ENCODE measurements around the gene RRBP1. TPM values are rescaled to one million over a fixed set of nuclear protein-coding genes. Genes with fewer than 3 reads are reported as not detected.

Gene RRBP1
- total RNA-seq, 4 donors from 2014 or later, result 76.5 to 162 (median 83.9) TPM

DNA sequence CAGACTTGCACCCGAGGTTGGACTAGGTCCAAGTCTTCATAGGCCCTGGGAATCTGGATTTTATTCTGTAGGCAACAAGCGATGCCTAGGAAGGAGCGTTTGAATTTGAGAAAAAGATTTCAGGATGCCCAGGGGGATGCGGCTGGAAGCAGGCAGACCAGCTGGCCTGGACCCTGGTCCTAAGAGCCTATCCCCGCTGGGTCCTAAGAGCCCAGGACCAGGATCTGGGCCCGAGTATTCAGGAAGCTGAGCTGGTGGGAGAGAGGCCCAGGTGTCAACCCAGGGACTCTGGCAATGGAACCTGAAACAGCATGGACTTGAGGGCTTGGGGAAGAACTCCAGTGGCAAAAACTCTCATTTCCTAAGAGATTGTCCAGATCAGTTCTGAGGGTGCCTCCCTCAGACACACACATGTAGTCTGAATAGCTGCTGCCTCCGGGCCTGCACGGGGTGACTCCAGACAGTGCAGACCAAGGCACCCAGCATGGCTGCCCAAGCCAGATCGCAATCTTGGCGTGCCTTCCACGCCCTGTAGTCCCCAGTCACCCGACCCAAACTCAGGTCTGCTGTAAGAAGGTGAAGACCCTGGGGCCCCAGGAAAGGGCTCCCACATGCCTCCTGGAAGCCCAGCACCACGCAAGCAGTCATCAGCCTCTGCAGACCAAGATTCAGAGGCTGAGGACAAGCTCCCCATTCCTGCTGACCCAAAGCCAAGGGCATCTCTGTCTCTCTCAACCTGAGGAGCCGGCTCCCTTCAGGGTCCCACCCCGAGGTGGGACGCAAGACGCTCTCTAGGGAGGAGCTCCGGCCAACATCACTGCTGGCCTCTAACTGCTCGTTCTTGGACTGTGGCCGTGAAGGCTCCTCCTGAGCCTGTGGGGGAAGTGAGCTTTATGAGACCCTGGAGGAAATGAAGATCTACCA, 34.4 kb downstream of the RRBP1 start:
- Histone ChIP-seq H3K9me3 (no peaks in the 10 kb centered on the region), H3K27ac (peak overlapping the region in 3 of 4 donors; percentile 10 to 79 (median 70)), H3K36me3 (peaks cover 0 to 6% (median 0%) of the 10 kb centered on the region in 3 donors), H3K27me3 (no peaks in the 10 kb centered on the region), H3K4me1 (peaks cover 0 to 93% (median 58%) of the 10 kb centered on the region in 4 donors), H3K4me3 (no peak overlapping the region)
- WGBS, 2 donors, result 72 to 76% methylated on average over 14 to 19 of the region's 20 CpGs
- no peak for TF ChIP-seq POLR2A (IDR thresholded peaks at IDR 0.05)
- TF ChIP-seq EP300 (IDR thresholded peaks at IDR 0.05), result no peak
- TF ChIP-seq CTCF (IDR thresholded peaks at IDR 0.05), result no peak
- no peak for DNase-seq (ENCODE audit: low spot score in 2 of 2)

DNA sequence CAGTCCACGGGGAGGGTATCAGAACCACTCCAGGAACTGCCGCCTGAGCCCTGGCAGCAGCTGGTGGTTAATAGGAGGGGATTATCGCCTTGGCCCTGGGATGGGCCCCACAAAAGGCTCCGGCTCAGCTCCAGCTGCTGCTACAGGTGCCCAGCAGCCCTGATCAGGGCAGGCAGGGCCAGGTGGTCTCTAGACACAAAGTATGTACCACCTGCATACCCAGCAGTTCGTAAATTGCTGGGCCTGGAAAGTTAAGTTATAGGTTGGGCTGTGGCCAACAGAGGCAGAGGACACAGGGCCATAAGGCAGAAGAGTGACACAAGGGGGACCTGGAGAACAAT, 35.1 kb downstream of the RRBP1 start:
- peak overlapping the region in 1 of 4 donors; percentile 70 for H3K27ac ChIP-seq
- DNase-seq (ENCODE audit: low spot score in 2 of 2), result no peak
- H3K27me3 ChIP-seq, result no peaks in the 10 kb centered on the region
- no peak overlapping the region for H3K4me3 ChIP-seq
- H3K36me3 ChIP-seq, result peaks cover 0 to 13% (median 0%) of the 10 kb centered on the region in 3 donors
- TF ChIP-seq POLR2A (IDR thresholded peaks at IDR 0.05), result no peak
- no peak for TF ChIP-seq CTCF (IDR thresholded peaks at IDR 0.05)
- TF ChIP-seq EP300 (IDR thresholded peaks at IDR 0.05), result no peak
- H3K4me1 ChIP-seq, result peaks cover 0 to 88% (median 56%) of the 10 kb centered on the region in 4 donors
- H3K9me3 ChIP-seq, result no peaks in the 10 kb centered on the region
- 64 to 78% methylated on average over 3 to 5 of the region's 5 CpGs for WGBS, 2 donors

- Histone ChIP-seq H3K27ac (peak overlapping the region in 2 of 4 donors; percentile 28 to 70), H3K9me3 (no peaks in the 10 kb centered on the region), H3K27me3 (no peaks in the 10 kb centered on the region), H3K4me1 (peaks cover 0 to 87% (median 51%) of the 10 kb centered on the region in 4 donors), H3K36me3 (peaks cover 0 to 19% (median 0%) of the 10 kb centered on the region in 3 donors), H3K4me3 (no peak overlapping the region)
- 66 to 72% methylated on average over 13 to 14 of the region's 14 CpGs for WGBS, 2 donors
- TF ChIP-seq CTCF (IDR thresholded peaks at IDR 0.05) (no peak), EP300 (IDR thresholded peaks at IDR 0.05) (no peak), POLR2A (IDR thresholded peaks at IDR 0.05) (no peak)
- no peak for DNase-seq (ENCODE audit: low spot score in 2 of 2)
These were observed 35.7 kb downstream of the RRBP1 start for GRCh38 chr20:17646209-17646960.

DNA sequence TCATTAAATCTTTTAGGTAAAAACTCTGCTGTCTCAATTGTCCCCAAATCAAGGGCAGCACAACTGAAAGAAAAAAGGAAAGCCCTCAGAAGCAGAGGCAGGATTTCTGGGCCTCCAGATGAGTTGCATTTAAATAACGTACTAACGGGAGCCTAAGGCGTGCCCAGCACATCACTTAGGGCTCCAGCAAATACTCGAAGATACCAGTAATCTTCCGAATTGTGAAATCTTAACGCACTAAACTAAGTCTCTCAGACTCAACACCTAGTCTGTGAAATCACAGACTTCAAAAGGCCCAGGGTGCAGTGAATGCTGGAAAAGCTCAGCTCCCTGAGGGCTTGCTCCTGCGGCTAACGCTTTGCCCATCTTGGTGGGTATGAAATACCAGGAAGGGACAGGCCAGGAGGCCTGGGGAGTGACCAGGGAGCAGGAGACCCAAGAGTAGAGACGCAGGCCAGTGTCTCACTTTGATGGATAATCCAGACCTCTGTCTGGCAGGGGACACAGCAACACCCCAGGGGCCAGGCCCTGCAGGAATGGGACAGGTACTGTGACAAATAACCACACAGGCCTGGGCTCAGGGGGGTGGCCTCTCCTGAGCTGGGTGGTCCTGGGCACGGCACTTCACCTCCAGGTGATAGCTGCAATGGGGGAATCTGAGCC, 36.4 kb downstream of the RRBP1 start:
- H3K36me3 ChIP-seq, result peaks cover 0 to 26% (median 0%) of the 10 kb centered on the region in 3 donors
- TF ChIP-seq CTCF (IDR thresholded peaks at IDR 0.05) (no peak), EP300 (IDR thresholded peaks at IDR 0.05) (no peak), POLR2A (IDR thresholded peaks at IDR 0.05) (no peak)
- no peaks in the 10 kb centered on the region for H3K27me3 ChIP-seq
- H3K27ac ChIP-seq, result peak overlapping the region in 2 of 4 donors; percentile 13 to 60
- WGBS, 2 donors, result 83 to 89% methylated on average over 9 to 10 of the region's 10 CpGs
- DNase-seq (ENCODE audit: low spot score in 2 of 2), result no peak
- no peak overlapping the region for H3K4me3 ChIP-seq
- peaks cover 0 to 79% (median 45%) of the 10 kb centered on the region in 4 donors for H3K4me1 ChIP-seq
- no peaks in the 10 kb centered on the region for H3K9me3 ChIP-seq
